ENCODE measurements around the gene SIL1.
A peak's percentile ranks its signal among the peaks of the same experiment; 100 is the strongest.
"Not testable (repeated sequence)": the region's sequence is repeated elsewhere in the genome, so short reads cannot be mapped to it uniquely, and the experiment has no call there.

SIL1 gene

DNA sequence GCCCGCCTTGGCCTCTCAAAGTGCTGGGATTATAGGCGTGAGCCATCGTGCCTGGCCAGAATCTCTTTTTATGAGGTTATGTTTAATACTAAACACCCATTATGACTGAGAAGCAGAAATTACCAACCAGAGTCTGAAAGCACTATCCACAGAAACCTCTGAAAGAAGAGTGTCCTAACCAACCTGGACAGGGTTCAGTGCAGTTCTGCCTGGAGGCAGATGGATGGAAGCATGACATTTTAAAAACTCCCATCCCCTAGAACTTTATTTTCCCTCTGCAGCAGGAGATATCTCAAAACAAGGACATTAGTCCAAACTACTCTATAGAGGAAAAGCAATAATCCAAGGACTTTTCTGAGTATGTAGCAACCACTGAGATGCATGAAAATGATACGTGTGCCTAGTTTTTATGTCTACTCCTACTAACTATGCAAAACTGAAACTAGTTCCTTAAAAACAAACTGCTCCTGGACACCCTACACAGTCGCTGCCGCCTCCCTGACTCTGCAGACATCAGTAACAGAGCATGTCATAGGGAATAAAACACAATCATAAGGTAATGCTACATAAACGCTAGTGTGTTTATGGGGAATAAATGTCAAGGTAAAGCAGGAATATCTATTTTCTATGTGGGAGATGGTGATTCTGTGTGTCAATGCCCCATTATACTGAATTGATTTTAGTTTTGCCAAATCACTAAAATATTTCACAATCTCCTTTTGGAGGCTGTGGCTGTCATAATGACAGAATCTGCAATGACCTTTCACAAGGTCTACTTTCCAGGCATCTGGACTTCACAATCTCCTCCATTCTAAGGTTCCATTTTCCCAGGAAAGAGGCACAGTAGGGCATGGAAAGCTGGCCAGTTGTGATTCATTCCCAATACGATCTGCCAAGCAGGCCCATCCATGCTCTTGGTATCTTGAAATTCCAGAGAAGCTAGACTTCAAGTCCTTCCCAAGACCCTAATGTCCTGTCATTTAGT is 122.8 kb downstream of the SIL1 start:
- DNase-seq (ENCODE audit: low spot score): no peak

DNA sequence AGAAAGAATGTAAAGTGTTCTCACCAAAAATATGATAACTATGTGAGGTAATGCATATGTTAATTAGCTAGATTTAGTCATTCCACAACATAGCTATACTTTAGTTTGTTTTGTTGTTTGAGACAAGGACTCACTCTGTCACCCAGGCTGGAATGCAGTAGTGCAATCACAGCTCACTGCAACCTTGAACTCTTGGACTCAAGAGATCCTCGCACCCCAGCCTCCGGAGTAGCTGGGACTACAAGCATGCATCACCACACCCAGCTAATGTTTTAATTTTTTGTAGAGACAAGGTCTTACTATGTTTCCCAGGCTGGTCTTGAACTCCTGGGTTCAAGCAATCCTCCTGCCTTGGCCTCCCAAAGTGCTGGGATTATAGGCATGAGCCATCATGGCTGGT is 124.2 kb downstream of the SIL1 start:
- DNase-seq (ENCODE audit: low spot score): not testable (repeated sequence)

DNA sequence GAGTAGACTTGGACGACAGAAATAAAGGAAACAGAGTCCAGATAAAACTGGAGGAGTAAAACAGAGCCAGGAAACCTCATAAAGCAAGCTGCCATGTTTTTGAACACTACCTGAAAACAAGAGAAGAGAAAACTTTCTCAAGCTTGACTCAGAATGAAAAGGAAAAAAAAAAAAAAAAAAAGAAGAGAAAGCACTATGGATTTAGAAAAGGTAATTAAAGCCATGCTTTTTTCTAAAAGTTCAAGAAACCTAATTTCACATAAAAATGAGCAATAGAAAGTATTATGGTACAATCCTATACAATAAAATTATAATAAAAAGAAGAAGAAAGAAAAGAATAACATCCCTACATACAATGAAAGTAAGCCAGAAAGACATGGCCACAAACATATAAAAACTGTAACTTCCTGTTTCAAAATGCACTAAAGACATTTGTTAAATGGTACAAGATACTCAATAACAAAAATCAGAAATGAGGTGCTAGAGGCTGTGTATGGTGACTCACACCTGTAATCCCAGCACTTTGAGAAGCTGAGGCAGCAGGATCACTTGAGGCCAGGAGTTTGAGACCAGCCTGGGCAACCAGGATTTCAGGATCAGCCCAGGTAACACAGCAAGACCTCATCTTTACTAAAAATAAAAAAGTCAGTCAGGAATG is 129.5 kb downstream of the SIL1 start:
- DNase-seq (ENCODE audit: low spot score): no peak

DNA sequence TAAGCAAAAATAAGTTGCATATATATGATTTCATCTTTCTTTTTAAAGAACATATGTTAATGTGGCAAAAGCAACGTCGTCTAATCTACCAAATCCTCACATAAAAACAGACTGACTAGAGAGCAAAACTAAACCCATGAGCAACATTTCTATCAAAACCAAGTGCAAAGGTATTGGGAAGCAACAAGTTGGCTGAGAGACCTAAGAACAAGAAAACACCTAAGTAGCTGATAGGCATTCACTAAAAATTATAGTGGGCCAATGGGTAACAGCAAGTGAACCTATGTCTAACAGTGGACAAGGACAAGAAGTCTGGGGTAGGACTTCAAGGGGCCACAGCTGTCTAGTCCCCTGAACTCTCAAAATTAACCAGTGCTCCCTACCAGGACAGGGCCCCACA is 130.1 kb downstream of the SIL1 start:
- no peak for DNase-seq (ENCODE audit: low spot score)

DNA sequence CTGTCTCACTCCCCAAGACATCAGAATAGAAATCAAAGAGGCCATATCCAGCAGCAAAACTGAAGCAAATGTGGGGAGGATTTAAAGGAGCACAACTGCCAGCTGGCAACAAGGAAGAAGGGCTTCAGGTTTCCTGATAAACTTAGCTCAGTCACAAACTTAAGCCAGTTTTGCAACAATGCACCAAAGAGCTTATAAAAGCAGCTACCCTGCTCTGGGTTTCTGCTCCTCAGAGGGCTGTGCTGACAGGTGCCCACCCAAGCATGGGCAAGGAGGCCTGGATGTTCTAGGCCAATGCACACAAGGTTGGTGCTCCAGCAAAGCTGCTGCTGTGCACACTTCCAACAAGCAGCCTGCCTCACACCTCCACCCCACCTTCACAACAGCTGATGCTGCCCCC is 132.9 kb downstream of the SIL1 start:
- no peak for DNase-seq (ENCODE audit: low spot score)

DNA sequence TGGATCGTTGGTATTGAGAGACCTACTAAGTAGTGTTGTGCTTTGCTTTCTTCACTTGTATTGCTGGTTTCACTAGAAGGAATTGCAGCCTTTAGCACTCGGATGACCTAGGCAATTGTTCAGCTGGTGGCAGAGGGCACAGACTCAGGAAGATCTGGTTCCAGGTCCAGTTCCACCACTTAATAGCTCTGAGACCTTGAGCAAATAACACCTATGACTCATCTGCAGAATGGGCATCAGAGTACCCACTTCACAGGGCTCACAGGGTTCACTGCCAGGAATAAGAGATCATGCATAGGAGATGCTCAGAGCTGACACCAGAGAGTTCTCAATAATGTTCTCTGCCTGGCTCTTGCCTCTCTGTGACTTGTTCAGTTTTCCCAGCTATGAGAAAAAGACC is 133.6 kb downstream of the SIL1 start:
- no peak for DNase-seq (ENCODE audit: low spot score)

DNA sequence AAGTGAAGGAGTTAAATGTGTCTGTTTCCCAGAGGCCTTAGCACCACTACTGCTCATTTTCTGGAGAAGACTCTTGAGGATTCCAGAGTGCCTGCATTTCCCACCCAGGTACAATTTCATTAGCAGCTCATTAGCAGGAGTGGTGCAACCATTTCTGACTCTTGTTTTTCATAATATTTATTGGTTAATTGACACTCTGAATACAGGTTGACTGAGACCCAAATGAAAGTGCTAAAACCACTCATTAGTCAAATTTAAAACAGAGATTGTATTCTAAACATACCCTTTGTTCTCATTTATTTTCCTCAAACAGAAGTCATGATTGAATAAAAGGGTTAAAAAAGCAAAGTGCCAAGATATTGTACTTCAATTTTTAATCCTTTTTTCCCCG is 134.5 kb downstream of the SIL1 start:
- DNase-seq (ENCODE audit: low spot score): no peak

DNA sequence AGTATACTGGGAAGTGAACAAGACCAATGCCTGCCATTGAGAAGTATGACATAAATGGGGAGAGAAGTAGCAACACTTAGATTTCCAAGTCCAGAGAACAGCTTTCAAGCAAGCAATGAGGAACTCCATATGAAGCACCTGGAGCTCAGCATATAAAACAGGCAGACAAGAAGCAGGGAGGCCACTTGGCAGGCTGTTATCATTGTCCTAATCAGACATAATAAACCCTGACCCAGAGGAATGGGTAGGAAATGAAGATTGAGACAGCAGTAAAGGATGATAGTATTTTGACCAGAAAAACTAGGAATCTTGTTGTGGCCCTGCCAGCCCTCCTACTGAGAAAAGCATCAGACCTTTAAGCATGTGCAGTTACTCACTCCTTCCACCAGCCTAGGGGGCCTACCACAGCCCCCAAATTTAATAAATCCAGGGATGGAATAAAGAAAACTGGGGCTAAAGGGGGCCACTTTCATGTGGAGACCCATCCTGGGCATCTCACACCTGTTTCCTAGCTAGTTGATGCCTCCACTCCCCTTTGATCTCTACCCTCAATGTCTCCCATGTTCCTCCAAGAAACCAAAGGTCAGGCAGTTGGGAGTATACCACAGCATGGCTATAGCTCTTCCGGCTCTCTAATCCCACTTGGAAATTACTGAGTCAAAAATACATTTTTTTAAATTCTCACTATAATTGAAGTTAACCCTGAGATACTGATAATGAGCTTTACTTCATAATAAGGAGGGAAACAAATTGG is 135.1 kb downstream of the SIL1 start:
- DNase-seq (ENCODE audit: low spot score): peak; percentile 33

DNA sequence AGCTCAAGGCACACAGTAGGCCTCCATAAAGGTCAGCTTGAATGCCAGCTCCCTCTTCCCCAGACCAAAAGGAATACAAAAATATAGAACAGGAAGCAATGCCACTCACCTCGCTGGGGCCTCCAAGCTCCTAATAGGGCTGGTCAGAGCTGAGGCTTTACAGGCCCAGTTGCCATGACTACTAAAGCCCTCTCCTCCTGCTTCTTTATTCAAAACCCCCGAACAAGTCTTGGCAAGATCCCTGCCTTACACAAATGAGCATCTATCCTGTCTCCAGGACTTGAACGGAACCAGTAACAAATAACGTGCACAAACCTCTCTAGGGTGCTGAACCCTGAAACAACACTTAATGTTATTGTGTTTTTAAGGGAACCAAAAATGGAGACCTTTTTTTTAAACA is 136.3 kb downstream of the SIL1 start:
- peak; percentile 30 for DNase-seq (ENCODE audit: low spot score)

DNA sequence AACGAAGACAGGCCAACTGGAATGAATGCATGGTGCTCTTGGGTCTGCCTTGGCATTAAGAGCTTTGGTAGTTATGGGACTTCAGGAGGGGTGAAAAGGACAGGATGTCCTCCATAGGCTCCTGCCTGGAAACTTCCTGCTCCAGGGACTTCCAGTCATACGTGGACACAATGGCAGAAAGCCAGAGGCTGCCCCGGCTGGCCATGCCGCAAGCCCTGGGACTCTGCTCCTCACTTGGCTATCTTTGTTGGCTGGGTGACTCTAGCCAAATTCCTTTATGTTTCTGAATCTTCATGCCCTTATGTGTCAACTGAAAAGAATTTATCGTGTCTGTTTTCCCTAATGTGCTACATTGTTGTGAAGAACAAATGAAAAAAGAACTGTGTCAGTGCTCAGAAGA is 136.9 kb downstream of the SIL1 start:
- DNase-seq (ENCODE audit: low spot score): no peak

DNA sequence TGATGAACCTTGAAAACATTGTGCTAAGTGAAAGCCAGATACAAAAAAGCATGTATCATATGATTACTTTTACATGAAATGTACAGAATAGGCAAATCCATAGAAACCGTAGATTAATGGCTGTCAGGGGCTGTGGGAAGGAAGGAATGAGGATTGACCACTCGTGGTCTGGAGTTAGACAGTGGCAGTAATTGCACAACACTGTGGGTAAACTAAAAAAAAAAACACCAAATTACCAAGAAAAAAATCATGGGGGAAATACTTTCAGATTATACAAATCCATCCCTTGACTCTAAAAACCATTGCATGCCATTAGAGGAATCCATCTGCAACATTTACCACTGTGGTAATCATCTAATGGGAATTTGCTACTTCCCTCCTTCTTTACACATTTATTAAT is 140.0 kb downstream of the SIL1 start:
- DNase-seq (ENCODE audit: low spot score): no peak

DNA sequence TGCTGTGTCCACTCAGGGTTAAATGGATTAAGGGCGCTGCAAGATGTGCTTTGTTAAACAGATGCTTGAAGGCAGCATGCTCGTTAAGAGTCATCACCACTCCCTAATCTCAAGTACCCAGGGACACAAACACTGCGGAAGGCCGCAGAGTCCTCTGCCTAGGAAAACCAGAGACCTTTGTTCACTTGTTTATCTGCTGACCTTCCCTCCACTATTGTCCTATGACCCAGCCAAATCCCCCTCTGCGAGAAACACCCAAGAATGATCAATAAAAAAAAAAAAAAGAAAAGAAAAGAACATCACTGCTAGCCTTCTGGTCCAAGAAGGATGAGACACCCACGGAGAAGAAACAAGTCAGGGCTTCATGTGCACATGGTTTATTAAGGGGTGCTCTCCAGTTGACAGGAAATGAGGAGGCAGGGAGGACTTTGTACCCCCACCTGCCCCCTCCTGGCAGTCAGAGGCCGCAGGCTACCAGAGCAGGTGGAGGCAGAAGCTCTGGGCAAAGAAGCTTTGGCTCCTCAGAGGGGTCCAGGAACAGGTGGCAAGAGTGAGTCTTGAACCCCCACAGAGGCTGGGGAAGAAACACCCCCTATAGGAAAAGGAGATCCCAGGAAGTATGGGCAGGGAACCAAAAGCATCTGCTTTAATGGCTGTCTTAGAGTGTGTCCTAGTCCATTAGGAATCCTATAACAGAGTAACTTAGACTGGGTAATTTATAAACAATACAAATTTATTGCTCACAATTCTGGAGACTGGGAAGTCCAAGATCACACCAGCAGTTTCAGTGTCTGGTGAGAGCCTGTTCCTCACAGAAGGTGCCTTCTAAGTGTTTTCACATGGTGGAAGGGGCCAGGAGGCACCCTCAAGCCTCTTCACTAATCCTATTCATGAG is 140.9 kb downstream of the SIL1 start:
- not testable (repeated sequence) for DNase-seq (ENCODE audit: low spot score)

DNA sequence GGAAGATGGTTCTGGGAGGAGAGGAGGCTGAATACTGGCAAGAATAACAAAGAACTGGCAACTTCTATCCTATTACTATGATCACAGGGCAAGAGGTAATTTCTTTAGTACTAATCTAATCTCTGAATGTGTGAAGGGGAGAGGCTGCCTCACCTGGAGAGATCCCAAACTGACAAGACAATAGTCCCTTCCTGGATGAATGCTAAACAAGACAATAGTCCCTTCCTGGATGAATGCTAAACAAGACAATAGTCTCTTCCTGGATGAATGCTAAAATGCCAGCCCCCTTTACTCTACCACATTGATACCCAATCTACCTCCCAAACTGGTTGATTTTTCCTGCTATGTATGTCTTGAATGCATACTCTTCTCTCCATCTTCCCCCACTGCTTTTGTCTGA is 145.2 kb downstream of the SIL1 start:
- no peak for DNase-seq (ENCODE audit: low spot score)

DNA sequence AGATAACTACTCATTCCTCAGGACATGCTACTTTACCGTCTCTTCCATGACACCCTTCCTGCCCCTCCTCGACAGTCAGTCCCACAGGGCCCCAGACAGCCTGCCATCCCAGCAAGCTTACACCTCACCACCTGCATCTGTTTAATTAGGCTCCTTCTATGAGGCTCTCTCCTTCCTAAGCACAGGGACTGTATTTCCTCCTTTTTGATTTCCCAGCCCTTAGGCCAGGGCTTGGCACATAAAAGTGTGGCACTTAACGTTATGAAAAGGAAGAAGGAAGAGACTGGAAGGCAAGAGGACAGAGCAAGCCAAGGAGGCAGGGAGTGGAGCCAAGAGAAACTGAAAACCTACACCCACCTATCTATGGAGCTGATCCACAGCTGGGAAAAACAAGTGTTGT is 146.8 kb downstream of the SIL1 start:
- DNase-seq (ENCODE audit: low spot score): no peak

DNA sequence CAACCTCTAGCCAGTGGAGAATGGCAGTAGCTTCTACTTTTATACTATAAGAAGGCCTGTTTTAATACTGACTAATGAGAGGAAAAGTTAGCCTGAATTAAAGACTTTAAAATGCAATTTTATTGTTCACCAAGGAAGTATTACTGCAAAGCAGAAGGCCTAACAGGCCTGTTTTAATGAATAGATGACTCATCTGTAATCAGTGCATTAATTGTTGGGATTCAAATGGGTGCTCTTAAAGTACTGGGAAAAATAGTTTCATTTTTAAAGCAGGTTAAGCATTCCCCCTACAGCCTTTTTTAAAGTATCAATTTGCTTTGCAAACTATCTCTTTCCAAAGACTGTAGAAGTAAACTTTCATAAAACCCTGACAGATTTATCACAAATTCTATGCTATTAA is 147.7 kb downstream of the SIL1 start:
- DNase-seq (ENCODE audit: low spot score): no peak

DNA sequence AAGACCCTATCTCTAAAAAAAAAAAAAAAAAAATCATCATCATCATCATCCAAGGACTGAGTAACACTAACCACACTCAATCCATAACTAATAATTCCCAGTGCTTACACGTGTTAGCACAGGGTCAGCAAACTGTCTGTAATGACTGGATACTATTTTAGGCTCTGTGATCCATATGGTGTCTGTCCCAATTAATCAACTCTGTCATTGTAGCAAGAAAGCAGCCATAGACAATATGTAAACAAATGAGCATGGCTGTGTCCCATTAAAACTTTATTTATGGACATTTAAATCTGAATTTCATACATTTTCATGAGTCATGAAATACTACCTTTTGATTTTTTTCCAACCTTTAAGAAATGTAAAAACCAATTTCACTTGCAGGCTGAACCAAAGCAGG is 148.4 kb downstream of the SIL1 start:
- no peak for DNase-seq (ENCODE audit: low spot score)

DNA sequence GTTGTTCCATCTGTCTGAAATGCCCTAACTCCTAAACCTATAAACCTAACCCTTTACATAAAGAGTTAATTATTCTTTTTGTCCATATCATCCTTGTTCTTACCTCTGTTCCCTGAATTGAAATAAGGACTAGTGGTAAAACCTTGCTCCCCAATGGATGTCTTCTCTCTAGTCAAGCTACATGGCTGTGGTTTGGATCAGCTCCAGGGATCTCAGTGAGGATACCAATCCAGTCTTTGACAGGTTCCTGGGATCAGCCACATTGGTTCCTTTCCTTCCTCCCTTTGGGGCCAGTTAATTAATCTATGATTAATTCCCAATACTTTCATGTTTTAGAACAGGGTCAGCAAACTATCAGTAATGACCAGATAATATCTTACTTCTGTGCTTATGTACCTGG is 151.6 kb downstream of the SIL1 start:
- no peak for DNase-seq (ENCODE audit: low spot score)

DNA sequence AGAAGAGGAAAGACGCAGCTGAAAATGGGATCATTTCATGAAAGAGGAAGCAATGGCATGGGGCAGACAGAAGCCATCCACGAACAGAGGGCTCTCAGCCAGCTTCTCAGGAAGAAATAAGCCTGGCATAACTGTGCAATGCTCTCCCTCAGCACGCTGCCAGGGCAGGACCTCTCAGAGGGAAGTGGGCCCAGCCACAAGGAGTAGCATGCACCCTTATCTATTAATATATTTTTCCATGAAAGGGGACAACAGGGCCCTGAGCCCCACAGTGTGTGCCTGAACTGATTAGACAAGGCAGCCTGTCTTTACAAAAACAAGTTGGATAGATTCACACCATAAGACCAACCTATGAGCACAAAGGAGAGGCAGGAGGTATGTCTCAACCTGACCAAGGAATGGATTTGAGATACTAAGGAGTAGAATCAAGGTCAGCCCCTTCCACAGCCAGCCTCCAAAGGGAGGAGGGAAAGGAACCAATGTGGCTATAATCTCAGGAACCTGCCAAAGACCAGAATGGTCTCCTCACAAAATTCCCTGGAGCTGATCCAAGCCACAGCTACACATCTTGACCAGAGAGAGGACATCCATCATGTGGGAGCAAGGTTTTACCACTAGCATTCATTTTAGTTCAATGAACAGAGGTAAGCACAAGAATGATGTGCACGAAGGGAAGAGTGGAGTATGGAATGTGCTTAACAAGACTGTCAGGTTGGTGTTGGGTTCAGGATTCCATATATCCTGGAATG is 154.8 kb downstream of the SIL1 start:
- no peak for DNase-seq (ENCODE audit: low spot score)

DNA sequence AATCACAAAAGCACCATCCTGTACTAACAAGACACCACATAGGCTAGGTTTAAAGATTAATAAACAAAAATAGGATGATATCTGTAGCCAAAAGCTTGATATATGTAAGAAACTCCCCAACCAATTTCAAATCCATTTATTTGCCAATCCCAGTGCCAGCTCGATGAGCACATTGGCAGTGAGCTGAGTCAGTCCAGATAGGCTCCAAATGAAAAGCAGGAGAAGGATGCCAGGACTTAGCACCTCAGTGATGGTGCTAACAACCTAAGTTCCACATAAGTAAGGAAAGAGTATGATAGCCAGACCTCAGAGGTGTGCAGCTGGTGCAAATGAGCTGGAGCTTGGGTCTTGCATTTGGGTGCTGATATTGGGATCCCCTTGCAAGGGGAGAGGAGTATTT is 158.1 kb downstream of the SIL1 start:
- DNase-seq (ENCODE audit: low spot score): no peak

DNA sequence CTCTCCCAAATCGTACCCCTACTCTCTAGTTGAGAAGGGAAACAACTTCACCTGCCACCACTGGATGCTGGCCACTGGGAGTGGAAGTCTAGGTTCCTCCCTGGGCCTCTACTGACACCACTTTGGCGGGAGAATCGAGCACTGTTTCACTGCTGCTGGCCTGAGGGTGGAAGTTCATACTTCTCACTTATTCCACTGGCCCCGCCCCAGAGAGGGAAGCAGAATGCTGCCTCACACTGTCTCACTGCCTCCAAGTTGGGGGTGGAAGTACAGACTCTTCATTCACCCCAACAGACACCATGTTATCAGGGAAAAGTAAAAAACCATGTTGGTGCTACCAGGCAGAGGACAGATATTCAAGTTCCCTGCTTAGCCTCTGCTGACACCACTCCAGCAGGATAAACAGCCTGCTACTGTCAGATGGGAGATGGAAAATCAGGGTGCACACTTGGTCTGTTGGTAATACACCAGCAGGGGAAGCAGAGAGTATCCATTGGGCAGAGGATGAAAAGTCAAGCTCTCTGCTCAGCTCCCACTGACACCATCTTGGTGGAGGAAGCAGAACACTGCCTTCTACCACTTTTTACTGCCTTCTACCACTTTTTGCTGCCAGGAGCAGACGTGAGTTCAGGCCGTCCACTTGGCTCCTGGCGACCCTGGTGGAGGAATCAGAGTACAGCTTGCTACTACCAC is 159.4 kb downstream of the SIL1 start:
- no peak for DNase-seq (ENCODE audit: low spot score)
